Endothelial cell of umbilical vein (primary cell): ENCODE data around the gene IFI27L2. TPM values are rescaled to one million over a fixed set of nuclear protein-coding genes. Genes with fewer than 3 reads are reported as not detected.

Experiments used
- BruUV-seq: library from RNA; stranded (reverse); fragments of 400-500 nt; replicated peaks from 2 replicates; lab custom pipeline; 2021; lab: Mats Ljungman, UMichigan
- CTCF ChIA-PET: fragments of 300-600, 350-600 bp; sonication (Branson Sonifier 250); formaldehyde crosslinking; loops from one replicate; lab custom pipeline; 2021; ENCODE audit warnings: antibody characterized with exemption, inconsistent platforms; lab: Charles Lee
- POLR2A ChIA-PET: fragments of 300-600, 350-600 bp; sonication (Branson Sonifier 250); formaldehyde crosslinking; loops from one replicate; lab custom pipeline; 2021; ENCODE audit warnings: antibody characterized with exemption, inconsistent platforms; lab: Charles Lee
- DNase-seq: peaks from one replicate; pipeline ENCODE4 v3.0.0-alpha.2; 2011; ENCODE audit warnings: low read depth, low spot score
- FAIRE-seq: peaks from 2 replicates; lab custom pipeline; 2011; peaks lifted over from hg19 to GRCh38; lab: Jason Lieb, UNC
- H2AFZ ChIP-seq: 2 replicates; pipeline ENCODE4 v1.6.0; 2012; ENCODE audit warnings: low read depth, low read length, control low read depth, inconsistent platforms
- H3K27ac ChIP-seq: 2 replicates; pipeline ENCODE4 v1.5.1; 2011; ENCODE audit warnings: low read depth, mild to moderate bottlenecking, control low read depth, low read length, moderate library complexity; ENCODE audit not compliant: insufficient read depth
- H3K27me3 ChIP-seq, 2 experiments: 2 replicates each; pipeline versions ENCODE4 v1.6.0 to v1.6.1; 2011; ENCODE audit warnings: low read length in 2 of 2, mixed read lengths in 1 of 2; ENCODE audit not compliant: control insufficient read depth in 2 of 2, insufficient read depth in 2 of 2
- H3K36me3 ChIP-seq, 2 experiments: 2 replicates in 1 of 2; 3 replicates in 1 of 2; pipeline ENCODE4 v1.5.1; 2011; ENCODE audit warnings: low read length in 2 of 2, mild to moderate bottlenecking in 1 of 2, moderate library complexity in 1 of 2; ENCODE audit not compliant: control insufficient read depth in 2 of 2, insufficient read depth in 2 of 2; ENCODE audit errors: extremely low read depth in 1 of 2
- H3K4me1 ChIP-seq: 3 replicates; pipeline ENCODE4 v1.5.1; 2011; ENCODE audit warnings: mild to moderate bottlenecking, low read length; ENCODE audit not compliant: control insufficient read depth, insufficient read depth; ENCODE audit errors: extremely low read depth
- H3K4me2 ChIP-seq: 2 replicates; pipeline ENCODE4 v1.6.1; 2011; ENCODE audit warnings: low read length, control low read depth, mixed read lengths; ENCODE audit not compliant: insufficient read depth
- H3K4me3 ChIP-seq, 3 experiments: fragments of 200-600 bp in 1 of 3; sonication (generic), shearing (Covaris generic) in 1 of 3; replicated peaks in 1 of 3; 2 replicates each; pipeline ENCODE4 v1.5.1; 2011 to 2016; ENCODE audit warnings: control low read depth in 3 of 3, low read length in 3 of 3, mild to moderate bottlenecking in 2 of 3, inconsistent platforms in 1 of 3, low read depth in 1 of 3, moderate library complexity in 1 of 3; ENCODE audit not compliant: insufficient read depth in 1 of 3
- H3K79me2 ChIP-seq: 2 replicates; pipeline ENCODE4 v1.6.0; 2012; ENCODE audit warnings: low read length, inconsistent platforms; ENCODE audit not compliant: control insufficient read depth, insufficient read depth
- H3K9ac ChIP-seq: replicated peaks from 2 replicates; pipeline ENCODE3; 2011; ENCODE audit warnings: low read length, control low read depth; ENCODE audit not compliant: insufficient read depth; ENCODE audit errors: extremely low read depth
- H3K9me1 ChIP-seq: replicated peaks from 3 replicates; pipeline ENCODE4 v1.6.0; 2011; ENCODE audit warnings: mild to moderate bottlenecking, low read length; ENCODE audit not compliant: control insufficient read depth, insufficient read depth; ENCODE audit errors: extremely low read depth
- H3K9me3 ChIP-seq: replicated peaks from 2 replicates; pipeline ENCODE4 v1.5.1; 2012; ENCODE audit warnings: low read length, inconsistent platforms; ENCODE audit not compliant: control insufficient read depth, insufficient read depth
- H4K20me1 ChIP-seq: replicated peaks from 2 replicates; pipeline ENCODE3; 2011; ENCODE audit warnings: mild to moderate bottlenecking, low read length; ENCODE audit not compliant: control insufficient read depth, insufficient read depth; ENCODE audit errors: extremely low read depth
- GATA2 ChIP-seq: IDR thresholded peaks from 2 replicates; pipeline ENCODE4 v1.7.0; 2011; ENCODE audit warnings: low read depth, mild to moderate bottlenecking, moderate library complexity, mixed read lengths, low read length; ENCODE audit not compliant: insufficient read length, insufficient read depth
- MYC ChIP-seq: IDR thresholded peaks from one replicate; pipeline ENCODE4 v1.6.1; 2011; ENCODE audit warnings: mild to moderate bottlenecking, low read depth, low read length
- dilution Hi-C: fragments of 300-500 bp; cut with MboI; formaldehyde crosslinking; loops from one replicate; pipeline ENCODE4 v1.15.0; 2019; ENCODE audit warnings: low sequenced_read_pairs; ENCODE audit not compliant: extremely low pct_ligation_motif_present
- intact Hi-C: fragments of 100-400 bp; cut with micrococcal nuclease; formaldehyde crosslinking; loops from one replicate; pipeline ENCODE4 v1.10.0; 2022
- polyA plus RNA-seq, 4 experiments: library from polyadenylated mRNA; depleted of rRNA in 3 of 4; stranded (reverse) in 3 of 4; unstranded in 1 of 4; fragments of >200 nt; gene quantifications; 2 replicates each; pipeline versions ENCODE4 v1.2.1 to v1.2.3, GENCODE V29; 2011 to 2012; ENCODE audit warnings: missing spikeins in 1 of 4
- total RNA-seq: library from RNA; stranded (reverse); gene quantifications from 2 replicates; pipeline ENCODE4 v1.2.3, GENCODE V29; 2021
- TF ChIP-seq, protein P1 (sequence below): IDR thresholded peaks from 2 replicates; pipeline ENCODE4 v1.6.1; 2011; ENCODE audit not compliant: insufficient read depth, insufficient read length

The IFI27L2 gene
- total and polyA plus RNA-seq, 2 donors (not counting 3 experiments of a cell fraction or from before 2014, with no cell fraction given): 28.7 to 82.9 TPM

DNA sequence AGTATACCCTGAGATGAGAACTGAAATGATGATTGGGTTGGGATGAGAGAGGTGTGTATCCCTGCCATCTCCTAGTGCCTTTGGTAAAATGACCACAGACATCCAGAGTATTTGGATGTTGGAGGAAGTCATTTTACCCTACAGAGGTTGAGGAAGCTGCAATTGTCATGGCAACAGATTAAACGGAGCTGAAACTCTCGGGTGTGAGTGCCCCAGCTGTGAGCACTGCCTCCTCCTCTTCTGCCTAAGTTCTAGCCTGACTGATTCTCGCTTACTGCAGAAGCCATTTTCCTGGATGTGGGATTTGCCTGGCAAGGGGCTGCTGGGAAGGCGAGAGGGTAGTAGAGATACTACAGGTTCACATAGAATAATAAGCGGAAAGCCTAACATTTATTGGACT, 34.4 kb upstream of the IFI27L2 start:
- H4K20me1 ChIP-seq: no peaks in the 10 kb centered on the region
- TF ChIP-seq MYC: no peak
- CTCF ChIA-PET: interaction anchor here (1.3 kb wide), 1 partner anchor 32 kb away, joined by 3 read pairs; no protein-coding TSS in a partner anchor

GRCh38 chr14:94162466-94162865, 33.1 kb upstream of the IFI27L2 start:
- intact Hi-C loops: no loop called here
- TF ChIP-seq GATA2: no peak
- TF ChIP-seq, protein P1, sequence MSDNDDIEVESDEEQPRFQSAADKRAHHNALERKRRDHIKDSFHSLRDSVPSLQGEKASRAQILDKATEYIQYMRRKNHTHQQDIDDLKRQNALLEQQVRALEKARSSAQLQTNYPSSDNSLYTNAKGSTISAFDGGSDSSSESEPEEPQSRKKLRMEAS: no peak
- BruUV-seq: no TSS peak

More for the DNA sequence above, 34.4 kb upstream of the IFI27L2 start:
- Histone ChIP-seq H3K9ac (no peak overlapping the region), H3K9me3 (no peaks in the 10 kb centered on the region), H3K36me3 (no peaks in the 10 kb centered on the region), H3K4me1 (no peaks in the 10 kb centered on the region), H3K4me3 (no peak overlapping the region), H2AFZ (no peak overlapping the region), H3K9me1 (no peaks in the 10 kb centered on the region), H3K79me2 (no peaks in the 10 kb centered on the region), H3K27me3 (peaks cover 6 to 8% of the 10 kb centered on the region in 2 experiments), H3K4me2 (no peak overlapping the region), H3K27ac (no peak overlapping the region)
- DNase-seq: no peak
- BruUV-seq: no TSS peak
- dilution Hi-C loops: no loop called here
- intact Hi-C loops: no loop called here
- POLR2A ChIA-PET: no interaction called here
- no peak for FAIRE-seq

More at GRCh38 chr14:94162466-94162865, 33.1 kb upstream of the IFI27L2 start:
- Histone ChIP-seq H3K36me3 (no peaks in the 10 kb centered on the region), H3K4me2 (no peak overlapping the region), H3K79me2 (no peaks in the 10 kb centered on the region), H3K9ac (no peak overlapping the region), H3K4me1 (no peaks in the 10 kb centered on the region), H3K9me3 (no peaks in the 10 kb centered on the region), H3K27ac (no peak overlapping the region), H3K27me3 (peaks cover 6 to 8% of the 10 kb centered on the region in 2 experiments), H2AFZ (no peak overlapping the region), H3K4me3 (no peak overlapping the region), H4K20me1 (no peaks in the 10 kb centered on the region), H3K9me1 (no peaks in the 10 kb centered on the region)
- ChIA-PET CTCF (interaction anchor here (0.7 to 1.2 kb wide), 3 partner anchors 51 to 127 kb away, joined by 3 to 4 read pairs (median 3); no protein-coding TSS in a partner anchor), POLR2A (no interaction called here)
- dilution Hi-C loops: no loop called here
- no peak for DNase-seq
- FAIRE-seq: no peak
